CD4-positive, alpha-beta T cell treated with Interleukin-4 for 4 hours (primary cell): ENCODE results near the gene DDX21.
"Not testable (repeated sequence)": the region's sequence is repeated elsewhere in the genome, so short reads cannot be mapped to it uniquely, and the experiment has no call there.

Experiments
- DNase-seq: peaks from one replicate; pipeline ENCODE4 v3.0.0-alpha.2; 2020

Gene DDX21

GRCh38 chr10:68955832-68956532, at the start of gene DDX21:
Gene DDX21, plus strand, starts transcription at chr10:68956170. Its CDS starts 56 bp downstream, at chr10:68956226.
- DNase-seq = peak; percentile 86

DNA sequence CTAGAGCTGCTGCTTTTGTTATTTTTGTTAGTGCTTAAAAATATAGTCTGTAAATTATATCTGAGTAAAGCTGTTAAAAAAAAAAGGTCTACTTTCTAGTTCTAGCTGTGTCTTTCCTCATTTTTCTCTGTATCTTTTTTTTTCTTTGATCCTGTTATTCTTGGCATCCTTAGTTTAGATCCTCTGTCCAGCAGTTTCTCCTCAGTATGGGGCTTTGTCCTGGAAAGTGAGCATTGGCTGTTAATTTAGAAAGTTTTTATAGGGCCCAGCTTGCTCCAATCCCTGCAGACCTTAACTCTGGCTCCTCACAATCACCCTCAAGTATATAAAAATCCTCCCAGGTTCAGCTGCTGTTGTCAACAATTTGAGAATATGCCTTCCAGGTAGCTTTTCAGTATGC, 31.4 kb upstream of the DDX21 start:
- no peak for DNase-seq

DNA sequence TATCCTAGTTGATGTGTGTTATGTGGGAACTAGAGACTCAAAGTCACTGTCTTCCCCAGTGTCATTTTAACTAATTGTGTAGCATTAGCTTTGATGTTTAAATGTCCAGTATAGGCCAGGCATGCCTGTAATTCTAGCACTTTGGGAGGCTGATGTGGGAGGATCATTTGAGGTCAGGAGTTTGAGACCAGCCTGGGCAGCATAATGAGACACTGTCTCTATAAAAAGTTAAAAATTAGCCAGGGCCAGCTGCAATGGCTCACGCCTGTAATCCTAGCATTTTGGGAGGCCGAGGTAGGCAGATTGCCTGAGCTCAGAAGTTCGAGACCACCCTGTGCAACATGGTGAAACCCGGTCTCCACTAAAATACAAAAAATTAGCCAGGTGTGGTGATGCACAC, 30.5 kb upstream of the DDX21 start:
- DNase-seq = no peak

DNA sequence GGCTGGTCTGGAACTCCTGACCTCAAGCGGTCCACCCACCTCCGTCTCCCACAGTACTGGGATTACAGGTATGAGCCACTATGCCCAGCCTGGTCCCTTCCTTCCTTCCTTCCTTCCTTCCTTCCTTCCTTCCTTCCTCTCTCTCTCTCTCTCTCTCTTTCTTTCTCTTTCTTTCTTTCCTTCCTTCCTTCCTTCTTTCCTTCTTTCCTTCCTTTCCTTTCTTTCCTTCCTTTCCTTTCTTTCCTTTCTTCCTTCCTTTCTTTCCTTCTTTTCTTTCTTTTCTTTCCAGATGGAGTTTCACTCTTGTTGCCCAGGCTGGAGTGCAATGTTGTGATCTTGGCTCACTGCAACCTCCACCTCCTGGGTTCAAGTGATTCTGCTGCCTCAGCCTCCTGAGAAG, 26.8 kb upstream of the DDX21 start:
- DNase-seq = not testable (repeated sequence)

- not testable (repeated sequence) for DNase-seq
Observed at GRCh38 chr10:68929888-68930287, 26.1 kb upstream of the DDX21 start.

DNA sequence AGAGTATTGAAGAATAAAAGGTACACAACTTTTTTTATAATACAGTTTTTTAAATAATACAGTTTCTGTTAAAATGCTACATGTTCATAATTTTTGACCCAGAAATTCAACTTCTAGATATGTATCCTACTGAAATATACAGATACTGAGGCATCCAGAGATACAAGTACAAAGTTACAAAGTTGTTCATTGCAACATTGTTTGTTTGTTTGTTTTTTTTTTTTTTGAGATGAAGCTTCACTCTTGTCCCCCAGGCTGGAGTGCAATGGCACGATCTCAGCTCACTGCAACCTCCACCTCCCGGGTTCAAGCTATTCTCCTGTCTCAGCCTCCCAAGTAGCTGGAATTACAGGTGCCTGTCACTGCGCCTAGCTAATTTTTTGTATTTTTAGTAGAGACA, 23.1 kb upstream of the DDX21 start:
- DNase-seq = not testable (repeated sequence)

DNA sequence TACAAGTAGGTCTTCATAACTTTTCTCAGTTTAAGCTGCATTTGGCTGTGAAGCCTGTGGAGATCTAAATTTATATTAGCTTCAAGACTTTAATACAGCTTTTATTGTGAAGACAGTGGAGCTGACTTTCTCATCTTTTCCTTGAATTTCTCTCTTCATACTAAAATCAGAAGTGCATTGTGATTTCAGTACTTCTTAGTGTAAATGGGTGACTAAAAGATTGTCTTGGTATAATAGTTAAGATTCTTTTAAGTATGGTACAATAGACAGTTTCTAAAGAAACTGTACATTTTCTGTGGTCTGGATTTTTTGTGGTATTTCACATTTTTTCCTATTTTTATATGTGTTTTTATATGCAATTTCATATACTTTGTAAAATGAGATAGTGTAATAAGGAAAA, 21.0 kb upstream of the DDX21 start:
- no peak for DNase-seq

DNA sequence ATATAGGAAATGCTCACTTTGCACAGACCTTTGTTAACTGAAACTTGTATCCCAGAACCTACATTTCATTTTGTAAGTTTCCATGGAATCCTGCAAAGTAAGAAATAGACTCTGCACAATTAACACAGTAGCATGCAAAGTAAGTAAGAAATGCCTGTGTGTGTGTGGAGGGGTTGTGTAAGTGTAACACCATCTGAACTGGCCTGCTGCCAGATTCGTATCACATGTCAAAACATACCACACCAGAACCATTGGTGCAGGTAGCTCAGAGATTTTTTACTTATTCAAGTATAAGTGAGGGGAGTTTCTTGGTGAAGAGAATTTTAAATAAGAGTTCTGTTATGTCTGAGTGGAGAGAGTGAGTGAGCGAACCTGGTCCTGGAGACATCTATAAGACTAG, 17.9 kb upstream of the DDX21 start:
- DNase-seq = no peak

DNA sequence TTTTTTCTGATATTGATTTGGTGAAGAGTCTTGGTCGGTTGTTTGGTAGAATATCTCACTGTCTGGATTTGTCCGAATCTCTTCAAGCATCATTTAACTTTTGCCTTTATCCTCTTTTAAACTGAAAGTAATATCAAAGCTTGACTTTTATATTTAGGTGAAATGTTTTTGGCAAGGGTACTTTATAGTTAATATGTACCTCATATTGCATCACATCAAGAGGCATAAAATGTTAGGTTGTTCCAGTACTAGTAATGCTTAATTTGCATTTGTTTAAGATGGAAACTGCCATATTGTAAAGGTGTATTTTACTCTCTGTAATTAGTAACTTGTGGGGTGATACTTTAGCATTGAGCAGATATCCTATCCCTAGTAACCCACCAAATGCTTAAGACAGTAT, 17.1 kb upstream of the DDX21 start:
- no peak for DNase-seq

DNA sequence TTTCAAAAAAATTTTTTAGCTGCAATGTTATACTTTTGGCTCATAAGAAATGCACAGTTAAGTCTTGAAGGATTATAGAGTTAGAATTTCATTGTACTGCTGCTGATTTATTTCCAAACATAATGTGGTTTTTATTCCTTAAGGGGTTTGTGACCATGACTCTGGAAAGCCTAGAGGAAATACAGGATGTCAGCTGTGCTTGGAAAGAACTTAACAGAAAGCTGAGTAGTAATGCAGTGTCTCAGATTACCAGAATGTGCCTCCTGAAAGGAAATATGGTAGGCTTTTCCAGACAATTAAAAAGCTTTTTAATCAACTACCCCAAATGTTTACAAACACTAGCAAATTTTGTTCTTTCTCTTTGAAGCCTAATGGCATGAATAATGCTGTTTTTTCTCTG, 15.1 kb upstream of the DDX21 start:
- not testable (repeated sequence) for DNase-seq

DNA sequence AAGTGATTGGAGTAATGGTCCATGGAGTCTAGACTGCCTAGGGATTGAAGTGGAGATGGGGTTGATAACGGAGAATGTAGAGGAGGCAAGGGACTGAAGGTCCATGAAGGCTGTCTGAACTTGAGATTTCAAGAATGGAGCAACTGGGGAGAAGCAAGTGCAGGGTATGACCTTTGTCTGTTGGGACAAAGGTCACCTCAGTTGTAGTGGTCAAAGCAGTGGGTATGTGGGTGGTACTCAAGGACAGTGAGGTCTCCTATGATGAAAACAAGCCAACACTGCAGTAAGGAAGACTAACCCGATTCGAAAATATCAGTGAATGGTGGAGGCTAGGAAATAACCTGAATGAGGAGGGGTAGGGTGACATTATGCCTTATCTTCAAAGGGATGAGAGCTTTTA, 5.4 kb upstream of the DDX21 start:
- DNase-seq = no peak

DNA sequence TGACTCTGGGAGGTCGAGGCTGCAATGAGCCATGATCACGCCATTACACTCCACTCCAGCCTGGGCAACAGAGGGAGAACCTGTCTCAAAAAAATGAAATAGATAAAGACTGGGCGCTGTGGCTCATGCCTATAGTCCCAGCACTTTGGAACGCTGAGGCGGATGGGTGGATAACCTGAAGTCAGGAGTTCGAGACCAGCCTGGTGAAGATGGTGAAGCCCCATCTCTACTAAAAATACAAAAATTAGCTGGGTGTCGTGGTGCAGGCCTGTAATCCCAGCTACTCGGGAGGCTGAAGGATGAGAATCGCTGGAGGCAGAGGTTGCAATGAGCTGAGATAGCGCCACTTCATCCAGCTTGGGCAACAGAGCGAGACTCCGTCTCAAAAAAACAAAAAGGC, 1.1 kb upstream of the DDX21 start:
- DNase-seq = no peak

GRCh38 chr10:68955355-68955831, 577 bp upstream of the DDX21 start:
- no peak for DNase-seq

DNA sequence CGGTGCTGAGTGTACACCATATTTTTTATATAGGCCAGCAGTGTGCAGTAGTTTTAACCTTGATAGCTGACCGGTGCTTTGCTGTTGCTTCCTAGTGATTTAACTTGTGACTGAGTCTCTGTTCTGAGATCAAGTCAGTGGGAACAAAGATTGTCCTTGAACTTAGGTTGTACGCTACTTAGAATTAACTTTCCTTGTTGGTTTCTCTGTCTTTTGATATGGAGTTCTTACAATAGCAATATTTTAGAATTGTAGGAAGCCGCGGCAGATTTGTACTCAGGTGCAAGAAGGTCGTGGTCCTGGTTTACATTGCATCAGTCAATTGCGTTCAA, 1.3 kb downstream of the DDX21 start:
- no peak for DNase-seq

- DNase-seq = no peak
Observed at GRCh38 chr10:68957654-68958053, 1.7 kb downstream of the DDX21 start.

DNA sequence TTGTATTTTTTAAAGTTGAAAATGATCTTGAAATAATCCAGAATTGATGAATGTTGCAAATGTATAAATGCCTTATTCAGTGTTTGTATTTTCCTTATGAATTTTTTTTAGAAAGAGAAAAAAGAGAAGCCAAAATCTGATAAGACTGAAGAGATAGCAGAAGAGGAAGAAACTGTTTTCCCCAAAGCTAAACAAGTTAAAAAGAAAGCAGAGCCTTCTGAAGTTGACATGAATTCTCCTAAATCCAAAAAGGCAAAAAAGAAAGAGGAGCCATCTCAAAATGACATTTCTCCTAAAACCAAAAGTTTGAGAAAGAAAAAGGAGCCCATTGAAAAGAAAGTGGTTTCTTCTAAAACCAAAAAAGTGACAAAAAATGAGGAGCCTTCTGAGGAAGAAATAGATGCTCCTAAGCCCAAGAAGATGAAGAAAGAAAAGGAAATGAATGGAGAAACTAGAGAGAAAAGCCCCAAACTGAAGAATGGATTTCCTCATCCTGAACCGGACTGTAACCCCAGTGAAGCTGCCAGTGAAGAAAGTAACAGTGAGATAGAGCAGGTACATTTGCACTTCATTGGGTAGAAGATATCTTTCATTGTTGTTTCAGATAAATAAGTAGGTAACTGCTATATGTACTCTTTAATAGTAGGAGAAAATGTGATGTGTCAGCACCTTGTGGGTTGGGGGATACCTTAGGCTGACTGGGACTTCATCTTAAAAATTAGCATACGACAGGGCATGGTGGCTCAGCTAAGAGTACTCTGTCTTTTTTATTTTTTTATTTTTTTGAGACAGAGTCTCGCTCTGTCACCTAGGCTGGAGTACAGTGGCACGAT, 3.9 kb downstream of the DDX21 start:
- no peak for DNase-seq

GRCh38 chr10:68963151-68963550, 7.2 kb downstream of the DDX21 start:
- no peak for DNase-seq

GRCh38 chr10:68973975-68974374, 18.0 kb downstream of the DDX21 start:
- no peak for DNase-seq

- not testable (repeated sequence) for DNase-seq
Observed at GRCh38 chr10:68975936-68976473, 20.0 kb downstream of the DDX21 start.

- not testable (repeated sequence) for DNase-seq
Observed at GRCh38 chr10:68979738-68980137, 23.8 kb downstream of the DDX21 start.

- no peak for DNase-seq
Observed at GRCh38 chr10:68981074-68981473, 25.1 kb downstream of the DDX21 start.

GRCh38 chr10:68982389-68982788, 26.4 kb downstream of the DDX21 start:
- no peak for DNase-seq

- DNase-seq = no peak
Observed at GRCh38 chr10:68987611-68988010, 31.6 kb downstream of the DDX21 start.
